Muscle layer of colon (tissue), 2 donors: ENCODE results near the gene GDPGP1.
A peak's percentile ranks its signal among the peaks of the same experiment; 100 is the strongest.
"Not testable (repeated sequence)": the region's sequence is repeated elsewhere in the genome, so short reads cannot be mapped to it uniquely, and the experiment has no call there.

Experiments
- H3K27ac ChIP-seq: one replicate; pipeline ENCODE4 v1.7.0; 2013; ENCODE audit warnings: low read depth, mild to moderate bottlenecking, low read length, moderate library complexity
- H3K27me3 ChIP-seq, 2 donors: one replicate each; pipeline ENCODE4 v1.7.0; 2013; ENCODE audit warnings: low read length in 2 of 2, mild to moderate bottlenecking in 2 of 2; ENCODE audit not compliant: insufficient read depth in 2 of 2, control insufficient read depth in 1 of 2
- H3K36me3 ChIP-seq: one replicate; pipeline ENCODE4 v1.7.0; 2013; ENCODE audit warnings: mild to moderate bottlenecking, low read length; ENCODE audit not compliant: insufficient read depth
- H3K4me1 ChIP-seq: one replicate; pipeline ENCODE4 v1.7.0; 2013; ENCODE audit warnings: mild to moderate bottlenecking, low read length; ENCODE audit not compliant: insufficient read depth
- H3K4me3 ChIP-seq, 2 donors: one replicate each; pipeline ENCODE4 v1.7.0; 2013; ENCODE audit warnings: low read length in 2 of 2, low read depth in 1 of 2, mild to moderate bottlenecking in 1 of 2, moderate library complexity in 1 of 2
- H3K9ac ChIP-seq: one replicate; pipeline ENCODE4 v1.7.0; 2013; ENCODE audit warnings: low read length
- H3K9me3 ChIP-seq: one replicate; pipeline ENCODE4 v1.7.0; 2013; ENCODE audit warnings: mild to moderate bottlenecking, low read length
- donor health status: abdominal sarcoma.
- donor health status: Adenocarcinoma of cecum.

The GDPGP1 gene, protein sequence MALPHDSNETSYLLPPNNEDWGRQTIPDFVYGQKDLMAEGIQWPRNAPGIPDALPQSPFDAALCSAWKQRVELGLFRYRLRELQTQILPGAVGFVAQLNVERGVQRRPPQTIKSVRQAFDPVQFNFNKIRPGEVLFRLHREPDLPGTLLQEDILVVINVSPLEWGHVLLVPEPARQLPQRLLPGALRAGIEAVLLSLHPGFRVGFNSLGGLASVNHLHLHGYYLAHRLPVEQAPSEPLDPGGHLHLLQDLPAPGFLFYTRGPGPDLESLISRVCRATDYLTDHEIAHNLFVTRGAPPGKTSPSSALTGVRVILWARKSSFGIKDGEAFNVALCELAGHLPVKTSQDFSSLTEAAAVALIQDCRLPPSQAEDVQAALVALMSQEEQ

DNA sequence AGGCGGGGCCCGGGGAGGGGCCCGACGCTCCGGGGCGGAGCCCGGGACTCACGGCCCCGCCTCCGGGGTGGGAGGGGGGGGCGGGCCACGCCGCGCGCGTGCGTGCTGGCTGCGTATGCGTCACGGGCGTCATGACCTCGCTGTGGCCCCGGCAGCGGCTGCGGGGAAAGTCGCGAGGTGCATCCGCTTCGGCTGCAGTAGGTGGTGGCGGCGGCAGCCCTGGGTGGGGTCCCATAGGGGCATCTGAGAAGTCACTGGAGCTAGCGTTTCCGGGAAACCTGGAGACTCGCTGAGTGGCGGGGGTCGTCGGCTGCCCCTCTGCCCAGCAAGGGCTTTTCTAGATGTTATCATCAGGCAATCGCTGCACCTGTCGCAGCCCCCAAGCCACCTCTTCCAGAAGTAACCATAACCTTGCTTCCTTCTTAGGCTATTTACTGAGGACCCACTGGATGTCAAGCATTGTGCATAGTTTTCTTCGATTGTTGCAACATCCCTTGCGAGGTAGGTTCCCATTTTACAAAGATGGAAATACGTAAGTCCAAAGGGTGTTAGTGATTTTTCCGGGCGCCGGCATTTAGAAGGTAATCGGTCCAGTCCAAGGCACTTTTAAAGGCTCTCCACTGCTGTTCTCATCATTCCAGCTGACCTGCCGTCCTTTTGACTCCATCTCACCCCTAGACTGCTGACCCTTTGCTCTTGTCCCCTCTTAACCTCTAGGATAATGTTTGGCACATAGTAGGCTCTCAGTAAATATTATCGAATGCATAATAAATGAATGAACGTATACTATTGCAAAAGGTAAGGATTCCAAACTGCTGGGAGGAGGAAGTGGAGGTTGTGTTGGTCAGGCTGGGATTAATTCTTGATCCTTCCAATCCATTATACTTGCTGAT lies at the start of gene GDPGP1:
GDPGP1 (plus strand) TSS at position 114 of the 893 bp plus-strand sequence. CDS start 6,700 bp downstream, outside the sequence.
- Histone ChIP-seq H3K9ac (peak within 1 kb of the TSS; percentile 84), H3K9me3 (no peaks in the 10 kb centered on the region), H3K27ac (peak within 1 kb of the TSS; percentile 79), H3K27me3 (no peaks in the 10 kb centered on the region), H3K36me3 (peaks cover 31% of the 10 kb centered on the region), H3K4me3 (peak within 1 kb of the TSS; percentile 63 to 84), H3K4me1 (peaks cover 48% of the 10 kb centered on the region)

DNA sequence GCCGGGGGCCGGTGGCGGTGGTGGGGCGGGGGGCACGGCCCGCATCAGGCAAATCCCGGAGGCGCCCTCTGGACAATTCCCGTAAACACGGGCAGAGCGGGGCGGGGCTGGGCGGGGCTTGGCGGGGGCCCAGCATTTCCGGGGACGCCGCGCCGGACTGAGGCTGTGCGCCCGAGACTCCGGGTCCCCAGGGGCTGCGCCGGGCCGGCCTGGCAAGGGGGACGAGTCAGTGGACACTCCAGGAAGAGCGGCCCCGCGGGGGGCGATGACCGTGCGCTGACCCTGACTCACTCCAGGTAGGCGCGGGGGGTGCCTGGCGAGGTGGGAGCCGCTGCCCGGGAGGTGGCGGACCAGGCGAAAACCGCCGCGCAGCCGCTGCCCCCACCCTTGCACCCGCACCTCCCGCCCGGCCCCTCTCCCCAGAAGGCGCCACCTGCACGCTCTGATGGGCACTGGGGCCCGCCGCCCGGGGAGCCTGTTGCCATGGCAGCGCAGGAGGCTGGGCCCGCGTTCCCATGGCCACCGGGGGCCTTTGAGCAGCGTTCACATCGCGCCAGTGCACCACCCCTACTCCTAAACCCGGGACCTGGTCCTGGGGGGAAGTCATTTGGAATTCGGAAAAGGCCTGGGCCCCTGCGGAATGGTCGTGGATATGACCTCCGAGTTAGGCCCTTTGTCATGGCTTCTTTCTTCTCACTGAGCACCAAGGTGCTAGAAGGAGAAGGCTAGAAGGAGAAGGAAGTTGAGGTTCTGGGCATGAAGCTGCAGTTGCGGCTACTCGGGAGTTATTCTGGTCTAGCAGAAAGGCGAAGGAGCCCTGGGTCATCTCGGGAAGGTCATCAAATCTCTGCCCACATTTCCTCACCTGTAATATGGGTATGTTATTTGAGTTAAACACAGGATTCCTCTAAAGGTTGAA lies 49.0 kb upstream of the GDPGP1 start:
- peak overlapping the region; percentile 66 for H3K9ac ChIP-seq
- H3K9me3 ChIP-seq: no peaks in the 10 kb centered on the region
- H3K4me1 ChIP-seq: peaks cover 27% of the 10 kb centered on the region
- peak overlapping the region; percentile 97 for H3K27ac ChIP-seq
- no peaks in the 10 kb centered on the region for H3K36me3 ChIP-seq
- no peaks in the 10 kb centered on the region for H3K27me3 ChIP-seq
- peak overlapping the region; percentile 75 to 84 for H3K4me3 ChIP-seq

DNA sequence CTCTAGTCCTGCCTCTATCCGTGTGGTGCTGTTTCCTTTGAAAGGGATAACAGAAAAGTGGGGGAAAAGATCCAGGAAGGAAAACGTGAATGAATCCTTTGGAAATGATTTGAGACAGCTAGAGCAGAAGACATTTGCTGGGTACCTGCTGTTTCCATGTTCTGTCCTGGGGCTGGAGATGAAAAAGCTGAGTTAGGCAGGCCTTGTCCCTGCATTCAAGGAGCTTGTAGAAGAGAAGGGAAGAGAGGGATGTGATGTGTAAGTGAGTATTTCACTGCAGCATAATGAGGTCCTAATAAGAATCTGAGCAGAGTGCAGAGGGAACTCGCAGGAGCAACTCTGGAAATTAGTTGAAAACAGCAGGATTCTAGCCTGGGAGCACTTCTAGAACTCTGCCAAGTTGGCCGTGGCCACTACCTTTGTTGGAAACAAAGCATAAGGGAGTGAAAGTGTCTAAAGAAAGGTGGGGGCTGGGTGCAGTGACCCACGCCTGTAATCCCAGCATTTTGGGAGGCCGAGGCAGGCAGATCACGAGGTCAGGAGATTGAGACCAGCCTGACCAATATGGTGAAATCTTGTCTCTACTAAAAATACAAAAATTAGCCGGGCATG lies 46.6 kb upstream of the GDPGP1 start:
- Histone ChIP-seq H3K4me3 (no peak overlapping the region), H3K9me3 (no peaks in the 10 kb centered on the region), H3K9ac (no peak overlapping the region), H3K27me3 (no peaks in the 10 kb centered on the region), H3K4me1 (peaks cover 50% of the 10 kb centered on the region), H3K36me3 (peaks cover 7% of the 10 kb centered on the region), H3K27ac (peak overlapping the region; percentile 80)

DNA sequence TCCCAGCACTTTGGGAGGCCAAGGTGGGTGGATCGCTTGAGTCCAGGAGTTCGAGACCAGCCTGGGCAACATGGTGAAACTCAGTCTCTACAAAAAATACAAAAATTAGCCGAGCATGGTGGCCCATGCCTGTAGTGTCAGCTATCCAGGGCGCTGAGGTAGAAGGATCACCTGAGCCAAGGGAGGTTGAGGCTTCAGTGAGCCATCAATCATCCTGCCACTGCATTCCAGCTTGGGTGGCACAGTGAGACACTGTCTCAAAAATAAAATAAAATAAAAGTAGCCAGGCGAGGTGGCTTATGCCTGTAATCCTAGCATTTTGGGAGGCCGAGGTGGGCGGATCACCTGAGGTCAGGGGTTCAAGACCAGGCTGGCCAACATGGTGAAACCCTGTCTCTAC lies 45.9 kb upstream of the GDPGP1 start:
- not testable (repeated sequence) for H3K4me3 ChIP-seq, H3K36me3 ChIP-seq, H3K27me3 ChIP-seq, H3K9ac ChIP-seq, H3K9me3 ChIP-seq
- peaks cover 57% of the 10 kb centered on the region for H3K4me1 ChIP-seq
- H3K27ac ChIP-seq: peak overlapping the region; percentile 23

DNA sequence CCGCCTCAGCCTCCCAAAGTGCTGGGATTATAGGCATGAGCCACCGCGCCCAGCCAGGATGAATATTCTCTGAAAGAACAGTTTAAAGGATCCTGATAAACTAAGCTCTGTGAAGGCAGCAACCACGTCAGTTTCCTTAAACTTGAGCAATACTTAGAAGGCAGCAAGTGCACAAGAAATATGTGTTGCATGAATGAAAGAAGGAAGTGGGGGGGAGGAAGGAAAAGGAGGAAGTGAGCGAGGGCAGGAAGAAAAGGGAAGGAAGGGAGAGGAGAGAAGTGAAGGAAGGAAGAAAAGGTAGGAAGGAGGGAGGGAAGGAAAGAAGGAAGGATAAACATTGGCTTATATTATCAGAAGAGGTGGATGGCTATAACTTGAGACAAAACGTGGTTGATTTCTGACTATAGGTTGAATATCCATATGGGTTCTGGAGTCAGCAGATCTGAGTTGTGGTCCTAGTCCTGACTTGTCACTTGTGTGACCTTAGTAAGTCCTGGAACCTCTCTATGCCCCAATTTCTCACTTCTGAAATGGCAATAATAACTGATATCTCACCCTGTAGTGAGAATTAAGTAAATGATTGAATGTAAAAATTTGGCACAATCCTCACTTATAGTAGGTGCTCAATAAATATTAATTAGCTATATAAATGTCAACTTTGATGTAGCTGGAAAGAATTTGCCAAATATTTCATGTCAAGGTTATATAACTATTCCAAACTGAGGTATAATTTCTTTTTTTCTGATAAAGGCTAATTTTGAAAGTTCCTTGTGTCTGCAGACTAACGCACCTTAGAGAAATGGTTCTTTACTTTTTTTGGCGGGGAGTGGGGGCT lies 44.9 kb upstream of the GDPGP1 start:
- no peaks in the 10 kb centered on the region for H3K27me3 ChIP-seq
- H3K36me3 ChIP-seq: peaks cover 7% of the 10 kb centered on the region
- H3K4me3 ChIP-seq: no peak overlapping the region
- peaks cover 60% of the 10 kb centered on the region for H3K4me1 ChIP-seq
- peak overlapping the region; percentile 70 for H3K27ac ChIP-seq
- no peak overlapping the region for H3K9ac ChIP-seq
- no peaks in the 10 kb centered on the region for H3K9me3 ChIP-seq

DNA sequence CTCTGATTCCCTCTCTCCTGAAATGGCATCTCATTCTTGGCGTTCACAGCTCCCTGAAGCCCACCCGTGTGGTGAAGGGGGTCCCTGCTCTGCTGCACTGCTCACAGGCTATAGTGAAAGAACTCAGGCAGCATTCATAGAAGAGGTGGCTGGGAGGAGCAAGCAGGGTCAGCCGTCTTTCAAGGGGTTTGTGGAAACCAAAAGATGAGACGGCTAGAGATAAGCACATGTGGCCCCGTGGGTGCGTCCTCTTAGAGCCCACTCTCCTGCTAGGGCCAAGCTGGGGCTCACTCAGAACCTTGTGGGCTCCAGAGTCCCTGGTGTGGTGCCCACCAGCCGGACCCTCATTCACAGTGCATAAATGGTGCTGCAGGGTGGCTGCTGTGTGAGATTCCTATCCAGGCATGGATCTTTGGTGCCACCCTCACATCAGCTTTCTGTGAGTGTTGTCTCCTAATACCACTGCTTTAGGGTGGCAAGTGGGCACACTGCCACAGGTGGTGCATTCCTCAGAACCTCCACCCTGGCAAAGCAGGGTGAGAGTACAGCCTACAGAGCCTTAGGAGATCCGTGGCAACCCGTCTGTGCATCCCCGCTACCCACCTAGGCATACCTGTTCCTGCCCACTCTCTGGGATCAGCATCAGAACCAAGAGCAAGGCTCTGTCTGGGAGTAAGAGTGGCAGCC lies 44.1 kb upstream of the GDPGP1 start:
- Histone ChIP-seq H3K4me1 (peaks cover 61% of the 10 kb centered on the region), H3K36me3 (peaks cover 7% of the 10 kb centered on the region), H3K4me3 (no peak overlapping the region), H3K9me3 (no peaks in the 10 kb centered on the region), H3K9ac (no peak overlapping the region), H3K27me3 (no peaks in the 10 kb centered on the region), H3K27ac (peak overlapping the region; percentile 70)

DNA sequence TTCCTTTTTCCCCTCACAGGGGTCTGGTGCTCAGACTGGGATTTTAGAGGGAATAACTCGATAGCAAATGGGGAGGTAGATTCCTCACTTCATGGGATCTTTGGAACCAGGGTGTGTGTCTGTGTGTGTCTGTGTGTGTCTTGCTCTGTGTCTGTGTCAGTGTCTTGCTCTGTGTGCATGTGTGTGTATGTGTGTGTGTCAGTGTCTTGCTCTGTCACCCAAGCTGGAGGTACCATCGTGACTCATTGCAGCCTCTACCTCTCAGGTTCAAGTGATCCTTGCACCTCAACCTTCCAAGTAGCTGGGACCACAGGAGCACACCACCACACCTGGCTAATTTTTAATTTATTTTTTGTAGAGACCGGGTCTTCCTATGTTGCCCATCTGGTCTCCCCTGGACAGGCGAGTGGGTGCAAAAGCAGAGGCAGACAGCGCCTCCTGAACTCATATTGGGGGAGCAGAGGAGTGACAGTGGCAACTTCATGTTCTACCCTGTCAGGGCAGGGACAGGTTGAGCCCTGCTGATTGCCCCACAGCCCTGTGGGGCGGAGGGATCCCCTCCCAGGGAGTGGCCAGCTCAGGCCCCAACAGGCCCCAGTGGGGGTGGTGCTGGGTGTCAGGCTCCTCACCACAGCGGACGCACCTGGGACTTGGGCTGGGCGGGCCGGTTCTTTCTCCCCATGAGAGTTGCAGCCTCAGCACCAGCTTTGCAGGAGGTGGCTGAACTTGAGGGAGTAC lies 43.2 kb upstream of the GDPGP1 start:
- Histone ChIP-seq H3K9me3 (no peaks in the 10 kb centered on the region), H3K4me1 (peaks cover 61% of the 10 kb centered on the region), H3K36me3 (peaks cover 14% of the 10 kb centered on the region), H3K27me3 (no peaks in the 10 kb centered on the region), H3K4me3 (peak overlapping the region in 1 of 2 donors; percentile 28), H3K9ac (peak overlapping the region; percentile 7), H3K27ac (peak overlapping the region; percentile 96)

DNA sequence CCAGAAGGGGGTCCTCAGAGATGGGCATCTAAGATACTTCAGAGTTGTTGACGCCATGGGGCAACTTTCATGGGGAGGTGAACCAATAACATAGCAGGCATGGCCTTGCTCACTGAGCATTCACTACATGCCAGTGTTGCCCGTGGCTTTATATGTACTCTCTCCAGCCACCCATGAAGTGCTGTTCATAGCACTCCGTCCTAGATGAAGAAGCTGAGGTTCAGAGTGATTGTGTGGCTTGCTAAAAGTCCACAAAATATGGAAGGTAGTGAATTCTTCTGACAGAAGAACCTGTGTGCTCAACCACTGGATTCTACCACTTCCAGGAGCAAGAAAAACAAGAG lies 42.7 kb upstream of the GDPGP1 start:
- H3K4me1 ChIP-seq: peaks cover 56% of the 10 kb centered on the region
- H3K27me3 ChIP-seq: no peaks in the 10 kb centered on the region
- H3K27ac ChIP-seq: peak overlapping the region; percentile 96
- H3K9me3 ChIP-seq: no peaks in the 10 kb centered on the region
- peak overlapping the region; percentile 7 for H3K9ac ChIP-seq
- H3K4me3 ChIP-seq: peak overlapping the region in 1 of 2 donors; percentile 28
- peaks cover 14% of the 10 kb centered on the region for H3K36me3 ChIP-seq

DNA sequence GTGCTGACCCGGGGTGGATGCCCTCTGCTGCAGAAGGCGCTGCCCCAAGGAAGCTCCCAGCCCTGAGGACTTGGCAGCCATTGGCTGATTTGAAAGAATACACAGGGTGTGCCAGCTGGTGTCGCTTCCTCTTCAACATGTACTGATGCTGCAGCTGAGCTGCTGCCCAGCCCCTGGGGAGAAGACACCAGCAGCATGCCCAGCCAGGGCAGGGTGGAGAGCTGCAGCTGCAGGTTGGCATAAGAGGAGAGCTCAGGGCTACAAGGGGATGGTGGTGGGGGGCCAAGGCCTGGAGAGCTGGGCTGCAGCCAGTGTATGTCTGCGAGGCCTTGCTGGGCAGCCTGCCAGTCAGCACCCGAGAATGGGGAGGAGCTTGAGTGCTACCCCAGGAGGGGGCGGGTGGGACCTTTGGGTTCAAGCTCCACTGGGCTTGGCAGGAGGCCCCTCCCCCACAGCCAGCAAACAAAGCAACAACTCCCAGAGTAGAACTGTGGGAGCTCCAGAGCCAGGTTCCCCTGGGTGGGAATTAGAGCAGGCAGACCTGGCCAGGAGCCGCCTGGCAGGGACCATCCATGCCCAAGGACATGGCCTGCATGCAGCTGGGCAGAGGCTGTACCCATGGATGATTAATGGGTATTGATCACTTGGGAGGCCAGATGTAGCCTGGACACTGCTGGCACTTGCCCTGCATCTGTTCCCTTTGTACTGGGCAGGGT lies 42.1 kb upstream of the GDPGP1 start:
- Histone ChIP-seq H3K9me3 (no peaks in the 10 kb centered on the region), H3K4me3 (peak overlapping the region in 1 of 2 donors; percentile 28), H3K9ac (peak overlapping the region; percentile 42), H3K36me3 (peaks cover 14% of the 10 kb centered on the region), H3K4me1 (peaks cover 53% of the 10 kb centered on the region), H3K27me3 (no peaks in the 10 kb centered on the region), H3K27ac (peak overlapping the region; percentile 96)
